Lower lobe of right lung (tissue), 2 donors: Measurements from ENCODE around the gene UROS. TPM values are rescaled to one million over a fixed set of nuclear protein-coding genes. Genes with fewer than 3 reads are reported as not detected.

Source experiments
- ATAC-seq, 2 donors: fragments of 200-7000 bp; cut with Tn5 transposase; one replicate each; pipeline ENCODE4 v1.9.1; 2020 to 2022; ENCODE audit warnings: mild to moderate bottlenecking in 2 of 2, moderate library complexity in 2 of 2
- DNase-seq: peaks from one replicate; pipeline ENCODE4 v3.0.0-alpha.2; 2020
- H3K27ac ChIP-seq: fragments of 200-600 bp; one replicate; pipeline ENCODE4 v1.8.0; 2022
- H3K27me3 ChIP-seq: fragments of 200-600 bp; one replicate; pipeline ENCODE4 v1.8.0; 2022; ENCODE audit warnings: low read depth
- H3K36me3 ChIP-seq: fragments of 200-600 bp; one replicate; pipeline ENCODE4 v1.8.0; 2022; ENCODE audit warnings: mild to moderate bottlenecking
- H3K4me1 ChIP-seq: fragments of 200-600 bp; one replicate; pipeline ENCODE4 v1.8.0; 2022
- H3K4me3 ChIP-seq: fragments of 200-600 bp; one replicate; pipeline ENCODE4 v1.8.0; 2022; ENCODE audit warnings: mild to moderate bottlenecking
- H3K9me3 ChIP-seq: fragments of 200-600 bp; one replicate; pipeline ENCODE4 v1.8.0; 2022
- intact Hi-C: fragments of 100-400 bp; cut with DNase I; formaldehyde crosslinking; loops from one replicate; pipeline ENCODE4 v1.11.0; 2022
- total RNA-seq: library from RNA; stranded (reverse); fragmentation: NEBNext Ultra II Directional; extraction: Animal tissue kit (Norgen Biotek cat#: 25700); gene quantifications from one replicate; pipeline ENCODE4 v1.2.1, GENCODE V29; 2021
- TF ChIP-seq, protein P1 (sequence below): fragments of 200-600 bp; IDR thresholded peaks from one replicate; pipeline ENCODE4 v1.8.0; 2022; ENCODE audit warnings: antibody characterized with exemption, mild to moderate bottlenecking
- donor health status: DM: no; HTN: yes; CAD: no; lungs with severe emphysema.

Gene UROS
- total RNA-seq, 1 donor from 2014 or later, result 27.0 TPM

GRCh38 chr10:125797994-125798662 lies 24.9 kb downstream of the UROS start:
- no peak overlapping the region for H3K4me3 ChIP-seq
- TF ChIP-seq, protein P1, sequence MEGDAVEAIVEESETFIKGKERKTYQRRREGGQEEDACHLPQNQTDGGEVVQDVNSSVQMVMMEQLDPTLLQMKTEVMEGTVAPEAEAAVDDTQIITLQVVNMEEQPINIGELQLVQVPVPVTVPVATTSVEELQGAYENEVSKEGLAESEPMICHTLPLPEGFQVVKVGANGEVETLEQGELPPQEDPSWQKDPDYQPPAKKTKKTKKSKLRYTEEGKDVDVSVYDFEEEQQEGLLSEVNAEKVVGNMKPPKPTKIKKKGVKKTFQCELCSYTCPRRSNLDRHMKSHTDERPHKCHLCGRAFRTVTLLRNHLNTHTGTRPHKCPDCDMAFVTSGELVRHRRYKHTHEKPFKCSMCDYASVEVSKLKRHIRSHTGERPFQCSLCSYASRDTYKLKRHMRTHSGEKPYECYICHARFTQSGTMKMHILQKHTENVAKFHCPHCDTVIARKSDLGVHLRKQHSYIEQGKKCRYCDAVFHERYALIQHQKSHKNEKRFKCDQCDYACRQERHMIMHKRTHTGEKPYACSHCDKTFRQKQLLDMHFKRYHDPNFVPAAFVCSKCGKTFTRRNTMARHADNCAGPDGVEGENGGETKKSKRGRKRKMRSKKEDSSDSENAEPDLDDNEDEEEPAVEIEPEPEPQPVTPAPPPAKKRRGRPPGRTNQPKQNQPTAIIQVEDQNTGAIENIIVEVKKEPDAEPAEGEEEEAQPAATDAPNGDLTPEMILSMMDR, result no peak
- H3K9me3 ChIP-seq, result no peaks in the 10 kb centered on the region
- ATAC-seq (peak in 1 of 2 donors; percentile 28), DNase-seq (no peak)
- no peaks in the 10 kb centered on the region for H3K4me1 ChIP-seq
- peaks cover 78% of the 10 kb centered on the region for H3K36me3 ChIP-seq
- H3K27ac ChIP-seq, result no peak overlapping the region
- no peaks in the 10 kb centered on the region for H3K27me3 ChIP-seq
- intact Hi-C loops, result no loop called here

- ATAC-seq (no peak), DNase-seq (no peak)
- no peaks in the 10 kb centered on the region for H3K27me3 ChIP-seq
- H3K27ac ChIP-seq, result no peak overlapping the region
- H3K9me3 ChIP-seq, result no peaks in the 10 kb centered on the region
- H3K4me1 ChIP-seq, result no peaks in the 10 kb centered on the region
- no peak overlapping the region for H3K4me3 ChIP-seq
- TF ChIP-seq, protein P1, result no peak
- intact Hi-C loops, result no loop called here
- H3K36me3 ChIP-seq, result peaks cover 79% of the 10 kb centered on the region
Measured at GRCh38 chr10:125797424-125797823, 25.6 kb downstream of the UROS start.

DNA sequence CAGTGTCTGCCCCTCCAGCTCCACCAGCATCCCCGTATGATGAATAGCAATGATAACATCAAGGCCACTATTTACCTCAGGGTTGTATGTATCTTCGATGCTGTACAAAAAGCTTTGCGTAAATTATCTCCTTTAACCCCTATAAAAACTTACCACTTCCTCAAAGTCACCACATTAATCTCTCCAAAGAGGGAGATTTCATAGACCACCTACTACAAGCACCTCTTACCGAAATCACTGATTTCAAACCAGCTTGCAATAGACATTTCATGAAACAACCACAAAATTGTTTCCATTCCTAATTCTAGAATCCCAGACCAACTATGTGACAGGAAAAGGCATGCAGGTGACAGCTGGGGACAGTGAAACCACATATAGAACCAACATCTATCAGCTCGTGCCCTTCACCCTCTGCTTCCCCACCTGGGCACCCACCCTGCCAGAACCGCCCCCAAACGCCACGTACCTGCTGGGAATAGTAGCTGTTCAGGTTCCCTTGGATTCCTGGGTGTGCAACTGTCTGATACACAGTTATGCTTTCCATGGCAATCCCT lies 27.3 kb downstream of the UROS start:
- ATAC-seq (no peak), DNase-seq (no peak)
- Histone ChIP-seq H3K9me3 (no peaks in the 10 kb centered on the region), H3K4me3 (no peak overlapping the region), H3K4me1 (no peaks in the 10 kb centered on the region), H3K27me3 (no peaks in the 10 kb centered on the region), H3K27ac (no peak overlapping the region), H3K36me3 (peaks cover 79% of the 10 kb centered on the region)
- intact Hi-C loops, result no loop called here
- TF ChIP-seq, protein P1, result no peak

GRCh38 chr10:125795128-125795527 lies 27.9 kb downstream of the UROS start:
- Histone ChIP-seq H3K27me3 (no peaks in the 10 kb centered on the region), H3K9me3 (no peaks in the 10 kb centered on the region), H3K4me3 (no peak overlapping the region), H3K4me1 (no peaks in the 10 kb centered on the region), H3K36me3 (peaks cover 76% of the 10 kb centered on the region), H3K27ac (no peak overlapping the region)
- DNase-seq, result no peak
- no peak for ATAC-seq
- TF ChIP-seq, protein P1, result no peak
- intact Hi-C loops, result no loop called here

DNA sequence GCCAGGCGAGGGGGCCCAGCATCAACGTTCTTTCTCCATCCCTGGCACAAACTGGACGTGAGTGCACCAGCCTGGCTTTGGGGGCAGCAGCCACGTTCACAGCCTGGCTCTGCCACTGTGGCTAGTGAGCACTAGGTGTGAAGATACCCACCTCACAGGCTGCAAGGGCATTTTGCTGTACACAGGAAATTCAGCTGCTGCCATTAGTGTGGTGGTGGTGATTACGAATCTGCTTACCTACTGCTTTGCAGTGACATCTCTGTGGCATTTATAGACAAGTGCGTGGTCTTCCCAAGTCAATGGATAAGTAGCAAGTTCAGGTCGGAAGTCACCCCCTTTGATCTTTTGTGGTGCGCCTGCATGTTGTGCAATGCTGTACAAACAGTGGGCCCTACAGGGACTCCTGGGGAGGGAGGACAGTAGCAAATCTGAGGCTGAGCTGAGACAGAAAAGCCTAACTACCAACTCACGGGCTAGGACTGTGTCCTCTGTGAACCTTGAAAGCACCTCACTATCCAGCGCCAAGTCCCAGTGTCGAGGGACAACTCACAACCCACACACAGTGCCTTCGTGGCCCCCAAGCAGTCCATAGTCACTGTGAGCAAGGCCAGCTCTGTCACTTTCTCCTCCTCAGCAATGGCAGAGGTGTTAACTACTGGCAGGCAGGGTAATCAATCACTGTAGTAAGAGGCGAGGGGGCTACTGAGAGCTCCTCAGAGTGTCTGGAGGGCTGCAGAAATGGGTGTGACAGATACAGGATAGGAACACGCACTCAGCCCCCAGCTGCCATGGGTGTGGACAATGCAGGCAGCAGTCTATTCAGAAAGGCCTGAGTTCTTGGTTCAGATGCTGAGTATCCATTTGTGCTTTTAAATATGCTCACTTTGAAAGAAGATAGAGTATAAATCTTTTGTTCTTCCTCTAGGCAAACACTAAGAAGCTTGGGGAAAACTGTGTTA lies 30.4 kb downstream of the UROS start:
- H3K36me3 ChIP-seq, result peaks cover 85% of the 10 kb centered on the region
- no peaks in the 10 kb centered on the region for H3K27me3 ChIP-seq
- no peak for DNase-seq
- H3K4me1 ChIP-seq, result no peaks in the 10 kb centered on the region
- H3K27ac ChIP-seq, result no peak overlapping the region
- intact Hi-C loops, result no loop called here
- no peak for ATAC-seq
- H3K9me3 ChIP-seq, result no peaks in the 10 kb centered on the region
- TF ChIP-seq, protein P1, result no peak
- H3K4me3 ChIP-seq, result no peak overlapping the region
